ENCODE results near the gene UAP1.

The UAP1 gene

DNA sequence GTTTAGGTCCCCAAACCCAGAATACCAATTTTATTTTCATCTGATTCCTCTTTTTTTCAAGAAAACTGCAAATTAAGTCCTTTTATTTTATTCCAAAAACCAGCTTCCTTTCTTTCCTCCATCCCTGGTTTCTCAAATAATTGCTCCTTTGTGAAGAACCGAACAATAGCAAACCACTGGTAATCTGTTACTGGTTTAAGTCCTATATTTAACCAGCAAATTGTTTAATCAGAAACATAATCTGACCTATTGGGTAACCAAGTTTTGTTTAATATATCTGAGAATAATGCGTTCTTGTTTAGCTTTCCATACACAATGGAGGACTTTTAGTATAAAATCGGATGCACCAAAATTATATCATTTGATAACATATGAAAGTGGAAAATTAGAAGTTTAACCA, 57.6 kb downstream of the UAP1 start:
- DNase-seq = no peak

GRCh38 chr1:162621256-162621655, 59.7 kb downstream of the UAP1 start:
- DNase-seq = no peak

- no peak for DNase-seq
Measured at GRCh38 chr1:162625679-162626078, 64.2 kb downstream of the UAP1 start.

- no peak for DNase-seq
Measured at GRCh38 chr1:162626094-162626493, 64.6 kb downstream of the UAP1 start.

- no peak for DNase-seq
Measured at GRCh38 chr1:162626761-162627160, 65.2 kb downstream of the UAP1 start.

DNA sequence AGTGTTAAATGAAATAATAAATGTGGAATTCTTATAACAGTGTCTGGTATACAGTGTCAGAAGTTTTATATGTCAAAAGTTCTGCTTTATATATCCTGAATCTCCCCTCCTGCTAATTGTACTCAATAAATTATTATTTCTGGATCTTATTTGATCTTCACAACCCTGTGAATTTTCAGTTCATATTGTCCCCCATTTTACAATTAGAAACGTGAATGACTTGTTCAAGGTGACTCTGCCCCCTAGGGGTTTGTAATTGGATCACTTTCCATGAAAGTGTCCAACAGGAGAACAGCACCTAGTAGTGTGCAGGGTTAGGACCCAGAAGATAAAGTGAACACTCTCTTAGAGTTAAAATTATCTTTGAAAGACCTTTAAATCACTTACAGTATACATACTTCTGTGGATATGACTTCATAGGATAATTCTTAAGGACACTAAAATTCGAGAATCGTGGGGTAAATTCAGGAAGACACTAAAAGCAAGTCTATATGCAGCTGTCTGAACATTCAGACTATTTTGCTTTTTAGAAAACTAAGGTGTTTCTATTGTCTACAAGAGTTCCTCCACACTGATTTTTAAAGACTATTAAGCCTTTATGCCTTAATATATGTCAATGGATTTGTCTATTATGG, 66.3 kb downstream of the UAP1 start:
- DNase-seq = no peak

DNA sequence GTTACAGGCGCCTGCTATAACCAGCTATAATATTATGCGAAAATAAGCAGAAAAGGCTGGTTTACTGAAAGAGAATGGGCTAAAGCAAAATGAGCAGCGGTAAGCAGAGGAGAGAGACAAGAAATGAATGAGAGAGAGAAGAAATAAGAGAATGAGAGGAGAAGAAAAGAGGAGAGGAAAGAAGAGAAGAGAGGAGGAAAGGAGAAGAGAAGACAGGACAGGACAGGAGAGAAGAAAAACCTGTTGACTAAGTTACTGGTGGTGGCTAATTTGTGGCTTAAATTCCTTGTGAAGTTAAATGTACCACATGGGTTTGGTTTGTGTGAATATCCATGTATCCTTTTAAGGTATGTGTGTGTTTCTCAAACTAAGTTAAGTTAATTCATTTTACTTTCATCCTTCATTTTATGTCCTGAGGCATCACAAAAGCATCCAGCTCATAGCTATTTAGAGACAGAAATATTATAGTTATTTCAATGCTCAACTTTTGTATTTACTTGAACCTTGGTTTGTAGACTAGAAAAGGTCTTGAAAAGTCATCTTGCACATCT, 67.6 kb downstream of the UAP1 start:
- no peak for DNase-seq

DNA sequence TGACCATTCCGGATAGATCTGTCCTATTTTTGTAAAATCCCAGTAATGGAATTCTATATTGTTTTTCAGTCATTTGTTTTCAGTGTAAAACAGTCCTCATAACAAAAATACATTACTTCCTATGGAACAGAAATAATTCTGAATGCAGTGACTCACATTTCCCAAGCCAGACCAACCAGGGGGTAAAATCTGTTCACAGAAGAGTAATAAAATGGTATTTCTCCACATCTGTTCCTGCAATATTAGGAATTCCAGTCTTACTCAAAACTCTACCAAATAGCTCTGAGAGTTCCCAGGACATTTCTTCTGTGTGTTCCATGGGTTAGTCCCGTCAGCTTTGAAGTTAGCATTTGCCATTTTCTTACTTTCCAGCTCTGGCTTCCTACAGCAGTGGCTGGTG, 68.1 kb downstream of the UAP1 start:
- DNase-seq = no peak

GRCh38 chr1:162631546-162632191, 70.1 kb downstream of the UAP1 start:
- no peak for DNase-seq

DNA sequence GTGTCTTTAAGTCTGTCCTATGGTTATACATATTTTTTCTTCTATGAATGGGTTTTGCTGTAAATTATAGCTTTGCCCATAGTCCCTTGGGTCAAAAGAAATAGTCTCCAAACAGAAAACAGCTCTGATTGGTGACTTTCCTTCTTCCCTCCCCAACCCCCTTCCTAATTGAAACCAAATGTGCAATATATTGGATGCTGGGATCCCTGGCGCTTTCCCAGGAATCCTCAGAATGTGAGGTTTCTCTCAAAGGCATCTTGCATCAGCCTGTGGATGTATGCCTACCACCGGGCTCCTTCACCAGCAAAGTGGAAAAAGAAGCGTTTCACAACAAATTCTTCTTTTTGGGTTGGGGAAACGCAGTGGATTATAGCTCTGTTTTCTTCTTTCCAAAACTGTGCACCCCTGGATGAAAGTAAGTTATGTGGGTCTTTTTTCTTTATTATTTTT, 70.7 kb downstream of the UAP1 start, which contains the start of gene DDR2:
Gene DDR2 (plus strand): TSS at position 248 of the 450 bp plus-strand sequence. CDS start 86,600 bp downstream, outside the sequence.
- no peak for DNase-seq

DNA sequence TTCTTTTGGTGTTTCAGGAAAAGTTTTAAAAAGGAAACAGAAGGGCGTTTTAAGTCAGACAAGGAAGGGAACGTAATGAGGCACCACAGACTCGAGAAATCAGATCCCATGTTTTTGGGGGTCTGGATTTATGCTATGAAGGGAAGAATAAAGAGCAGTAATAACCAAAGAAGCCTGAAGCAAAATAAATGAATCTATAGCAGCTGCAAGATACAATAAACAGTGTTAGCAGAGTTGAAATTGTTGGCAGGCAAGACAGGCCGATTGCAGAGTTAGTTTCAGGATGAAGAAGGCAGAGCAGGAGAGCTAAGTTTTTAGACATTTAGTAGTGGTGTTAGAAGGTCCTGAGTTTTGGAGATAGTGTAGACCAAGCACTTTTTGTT, 71.2 kb downstream of the UAP1 start:
- no peak for DNase-seq

DNA sequence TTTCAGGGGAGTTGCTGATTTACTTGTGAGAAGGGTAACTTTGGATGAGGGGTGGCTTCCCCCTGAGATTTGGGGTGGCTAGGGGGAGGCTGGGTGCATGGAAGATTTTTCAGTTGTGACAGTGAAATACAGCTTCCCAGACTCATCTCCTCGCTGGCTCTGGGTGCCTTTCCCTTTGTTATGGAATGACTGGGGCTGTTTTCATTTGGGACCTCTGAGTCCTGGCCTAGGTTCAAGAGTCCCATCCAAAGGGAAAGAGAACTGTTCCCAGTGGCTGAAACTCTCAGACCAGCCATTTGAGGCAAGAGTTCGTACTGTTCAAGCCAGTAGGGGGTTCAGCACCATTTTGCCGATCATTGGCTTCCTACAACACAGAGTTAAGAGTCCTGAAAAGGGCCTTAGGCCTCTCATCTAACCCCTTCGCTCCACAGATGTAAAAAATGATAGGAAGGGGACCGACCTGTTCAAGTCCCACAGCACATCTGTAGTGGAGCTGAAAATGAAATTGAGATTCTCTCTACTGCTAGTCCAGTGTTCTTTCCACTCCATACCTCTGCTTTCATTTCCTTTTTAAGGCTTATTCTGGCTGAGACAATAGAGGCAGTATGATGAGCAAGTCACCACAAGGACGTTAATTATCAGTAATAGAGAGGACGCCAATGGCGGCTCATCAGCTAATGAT, 71.7 kb downstream of the UAP1 start:
- no peak for DNase-seq

DNA sequence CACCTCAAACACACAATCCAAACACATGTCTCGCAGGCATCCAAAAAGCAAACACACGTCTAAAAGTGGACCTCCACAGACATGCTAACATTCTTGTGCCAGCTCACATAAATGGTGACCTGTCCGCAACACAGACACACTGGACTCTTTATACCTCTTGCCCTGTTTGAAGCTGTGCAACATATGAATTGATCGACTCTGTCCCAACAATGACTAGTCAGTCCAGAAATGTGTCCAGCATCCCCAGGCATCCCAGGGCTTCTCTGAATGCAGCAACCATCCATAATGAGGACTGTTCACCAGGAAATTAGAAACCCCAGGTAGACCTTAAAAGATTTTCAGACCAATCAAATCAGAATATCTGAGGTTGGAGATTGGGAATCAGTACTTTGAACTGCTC, 73.9 kb downstream of the UAP1 start:
- DNase-seq = no peak

GRCh38 chr1:162639718-162640117, 78.2 kb downstream of the UAP1 start:
- DNase-seq = no peak

DNA sequence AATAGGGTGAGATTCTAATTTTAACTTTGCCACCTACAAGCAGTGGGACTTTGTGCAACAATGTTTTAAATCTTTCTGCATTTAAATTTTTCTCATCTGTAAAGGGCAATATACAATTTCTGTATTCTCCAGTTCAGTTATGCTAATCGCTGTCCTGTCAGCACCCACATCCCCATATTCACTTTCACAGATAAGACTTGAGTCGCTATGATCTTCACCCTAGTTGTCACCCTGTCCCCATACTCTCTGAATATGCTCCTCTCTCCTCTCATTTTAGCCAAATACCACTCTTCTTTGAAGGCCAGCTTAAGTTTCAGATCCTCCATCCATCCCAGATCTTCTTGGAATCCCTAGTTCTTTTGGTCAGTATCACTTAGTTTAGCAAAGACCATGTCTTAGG, 79.6 kb downstream of the UAP1 start:
- no peak for DNase-seq

GRCh38 chr1:162644986-162645314, 83.4 kb downstream of the UAP1 start:
- no peak for DNase-seq

- DNase-seq = no peak
Measured at GRCh38 chr1:162645666-162646065, 84.1 kb downstream of the UAP1 start.

GRCh38 chr1:162649583-162649982, 88.1 kb downstream of the UAP1 start:
- no peak for DNase-seq

All from activated CD8-positive, alpha-beta memory T cell treated with anti-CD3 and anti-CD28 coated beads, Interleukin-2, amount 50 U/mL, for 4 hours (primary cell).